Measurements from ENCODE around the gene SIGLEC15. TPM values are rescaled to one million over a fixed set of nuclear protein-coding genes. Genes with fewer than 3 reads are reported as not detected.

The SIGLEC15 gene
- polyA plus RNA-seq, 2 of the 4 experiments (the other 2 are of a cell fraction) = not detected

DNA sequence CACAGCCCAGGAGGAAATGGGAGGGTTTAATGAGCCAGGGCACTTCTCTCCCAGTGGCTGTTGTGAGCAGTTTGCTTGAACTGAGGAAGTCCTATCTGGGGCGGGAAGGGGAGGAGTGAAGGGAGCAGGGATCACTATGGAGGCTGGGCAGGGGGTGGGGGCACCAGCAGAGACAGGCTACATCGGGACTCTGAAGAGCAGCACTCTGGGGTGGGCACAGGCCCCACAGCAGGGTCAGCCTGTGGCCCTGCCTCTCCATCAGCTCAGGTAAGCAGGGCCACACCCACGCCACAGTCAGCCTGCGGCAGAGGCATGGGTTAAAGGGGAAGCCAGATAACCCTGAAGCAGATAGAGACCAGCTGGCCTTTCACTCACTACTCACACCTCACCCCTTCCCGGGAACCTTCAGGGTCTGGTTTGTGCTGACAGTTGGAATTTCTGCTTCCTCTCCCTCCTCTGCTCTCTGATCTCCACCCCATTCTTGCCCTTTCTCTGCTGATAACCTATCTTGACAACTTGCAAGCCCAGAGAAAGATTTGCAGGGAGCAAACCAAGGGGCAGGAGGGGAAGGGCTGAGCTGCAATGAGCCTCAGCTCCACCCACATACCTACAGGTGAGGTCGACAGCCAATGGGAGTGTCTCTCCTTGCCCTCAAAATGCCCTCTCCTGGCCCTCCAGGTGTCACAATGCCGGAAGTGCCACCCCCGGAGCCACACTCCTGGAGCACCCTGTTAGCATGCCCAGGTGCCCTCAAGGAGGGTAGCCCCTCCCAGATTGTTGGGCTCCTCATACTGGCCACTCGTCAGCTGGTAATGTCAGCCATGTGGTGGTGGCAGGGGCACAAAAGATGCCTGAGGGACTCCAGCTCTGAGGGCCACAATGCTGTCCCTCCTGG, 3.7 kb downstream of the SIGLEC15 start:
- H3K9me3 ChIP-seq = no peaks in the 10 kb centered on the region
- FAIRE-seq = no peak
- TF ChIP-seq, protein P1, sequence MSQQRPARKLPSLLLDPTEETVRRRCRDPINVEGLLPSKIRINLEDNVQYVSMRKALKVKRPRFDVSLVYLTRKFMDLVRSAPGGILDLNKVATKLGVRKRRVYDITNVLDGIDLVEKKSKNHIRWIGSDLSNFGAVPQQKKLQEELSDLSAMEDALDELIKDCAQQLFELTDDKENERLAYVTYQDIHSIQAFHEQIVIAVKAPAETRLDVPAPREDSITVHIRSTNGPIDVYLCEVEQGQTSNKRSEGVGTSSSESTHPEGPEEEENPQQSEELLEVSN (IDR thresholded peaks at IDR 0.05; ENCODE audit: borderline replicate concordance, low read depth) = no peak
- TF ChIP-seq POLR2A (IDR thresholded peaks at IDR 0.05; ENCODE audit: low read length) (no peak), CEBPB (IDR thresholded peaks at IDR 0.05) (no peak), HDAC2 (IDR thresholded peaks at IDR 0.05) (no peak), HOXB13 (CRISPR knock-in tag; IDR thresholded peaks at IDR 0.05; ENCODE audit: low read depth) (no peak), POLR2AphosphoS2 (conservative IDR thresholded peaks at IDR 0.05; ENCODE audit: low read length) (no peak), FOSB (CRISPR knock-in tag; IDR thresholded peaks at IDR 0.05) (no peak), NPAS2 (CRISPR knock-in tag; IDR thresholded peaks at IDR 0.05; ENCODE audit: borderline replicate concordance) (no peak), JUN (IDR thresholded peaks at IDR 0.05) (no peak), ZC3H11A (IDR thresholded peaks at IDR 0.05) (no peak), FOSL2 (IDR thresholded peaks at IDR 0.05) (no peak), FOSL2 (CRISPR knock-in tag; IDR thresholded peaks at IDR 0.05) (no peak), RARB (CRISPR knock-in tag; IDR thresholded peaks at IDR 0.05) (no peak), CBX2 (IDR thresholded peaks at IDR 0.05; ENCODE audit: borderline replicate concordance, low read depth) (no peak), JUNB (IDR thresholded peaks at IDR 0.05) (no peak), CHD2 (IDR thresholded peaks at IDR 0.05; ENCODE audit: low read length, partially characterized antibody) (no peak)
- TF ChIP-seq, protein P2, sequence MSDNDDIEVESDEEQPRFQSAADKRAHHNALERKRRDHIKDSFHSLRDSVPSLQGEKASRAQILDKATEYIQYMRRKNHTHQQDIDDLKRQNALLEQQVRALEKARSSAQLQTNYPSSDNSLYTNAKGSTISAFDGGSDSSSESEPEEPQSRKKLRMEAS (IDR thresholded peaks at IDR 0.05) = no peak
- TF ChIP-seq, protein P3, sequence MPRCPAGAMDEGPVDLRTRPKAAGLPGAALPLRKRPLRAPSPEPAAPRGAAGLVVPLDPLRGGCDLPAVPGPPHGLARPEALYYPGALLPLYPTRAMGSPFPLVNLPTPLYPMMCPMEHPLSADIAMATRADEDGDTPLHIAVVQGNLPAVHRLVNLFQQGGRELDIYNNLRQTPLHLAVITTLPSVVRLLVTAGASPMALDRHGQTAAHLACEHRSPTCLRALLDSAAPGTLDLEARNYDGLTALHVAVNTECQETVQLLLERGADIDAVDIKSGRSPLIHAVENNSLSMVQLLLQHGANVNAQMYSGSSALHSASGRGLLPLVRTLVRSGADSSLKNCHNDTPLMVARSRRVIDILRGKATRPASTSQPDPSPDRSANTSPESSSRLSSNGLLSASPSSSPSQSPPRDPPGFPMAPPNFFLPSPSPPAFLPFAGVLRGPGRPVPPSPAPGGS (IDR thresholded peaks at IDR 0.05) = no peak
- ChIA-PET POLR2A (no interaction called here), CTCF (interaction anchor here (1.1 to 1.2 kb wide), 2 partner anchors 8 to 108 kb away, joined by 3 to 5 read pairs; no protein-coding TSS in a partner anchor)
- peak; percentile 14 to 36; a peak in 1 of 6 replicates for ATAC-seq
- H3K27ac ChIP-seq = no peak overlapping the region; a peak in 1 of 6 replicates
- H3K4me1 ChIP-seq = peaks cover 6% of the 10 kb centered on the region; the same call in 1 of the 3 replicates
- H3K4me2 ChIP-seq = no peak overlapping the region
- H3K4me3 ChIP-seq = no peak overlapping the region
- 60% methylated on average over 7 of the region's 9 CpGs for WGBS (ENCODE audit: missing lambda C conversion rate)
- DNase-seq (ENCODE audit: low read depth in 1 of 2, low spot score in 1 of 2) = no peak

DNA sequence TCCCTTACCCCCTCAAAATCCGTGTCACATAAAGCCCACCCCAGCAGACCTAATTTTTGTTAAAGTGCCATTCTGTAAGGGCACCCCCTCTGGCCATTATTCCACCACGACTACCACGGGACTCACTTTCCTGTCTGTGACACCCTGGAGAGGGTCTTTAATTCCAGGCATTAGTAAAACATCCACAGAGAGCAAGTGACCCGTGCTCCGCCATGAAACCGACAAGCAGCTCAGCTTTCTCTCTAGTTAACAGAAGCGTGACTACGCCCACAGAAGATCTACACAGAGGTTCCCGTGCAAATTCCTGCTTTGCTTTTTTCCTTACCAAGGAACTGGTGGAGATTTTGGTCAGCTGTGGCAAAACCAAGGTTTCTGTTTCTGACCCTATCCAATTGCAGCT, 4.4 kb downstream of the SIGLEC15 start:
- no peak overlapping the region for H3K4me3 ChIP-seq
- CTCF ChIA-PET = interaction anchor here (1.2 kb wide), 1 partner anchor 108 kb away, joined by 3 read pairs; no protein-coding TSS in a partner anchor
- peaks cover 6% of the 10 kb centered on the region; the same call in 1 of the 3 replicates for H3K4me1 ChIP-seq
- WGBS (ENCODE audit: missing lambda C conversion rate) = 78% methylated on average over 9 of the region's 9 CpGs
- H3K9me3 ChIP-seq = no peaks in the 10 kb centered on the region
- TF ChIP-seq RFX5 (IDR thresholded peaks at IDR 0.05) = no peak
- ATAC-seq (no peak), DNase-seq (ENCODE audit: low read depth in 1 of 2, low spot score in 1 of 2) (no peak), FAIRE-seq (no peak)
- H3K27ac ChIP-seq = no peak overlapping the region
- H3K4me2 ChIP-seq = no peak overlapping the region
- POLR2A ChIA-PET = no interaction called here

DNA sequence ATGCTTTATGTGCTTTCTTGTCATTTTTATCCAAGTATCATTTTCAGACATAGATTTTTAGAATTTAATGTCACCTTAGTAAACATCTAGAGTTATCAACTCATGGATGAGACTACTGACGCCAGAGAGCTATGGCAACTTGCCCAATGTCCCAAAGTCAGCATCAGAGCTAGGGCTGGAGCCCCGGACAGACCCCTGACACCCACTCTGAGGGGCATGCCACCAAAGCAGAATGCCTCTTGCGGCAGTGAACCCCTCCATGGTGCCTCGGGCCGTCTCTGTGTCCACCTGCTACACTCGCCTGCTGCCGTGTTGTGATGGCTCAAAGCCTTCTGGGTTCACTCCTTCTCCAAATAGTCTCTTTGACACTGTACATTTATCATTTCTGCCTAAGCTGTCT, 5.4 kb downstream of the SIGLEC15 start:
- no peak for TF ChIP-seq FOXS1 (CRISPR knock-in tag; IDR thresholded peaks at IDR 0.05)
- TF ChIP-seq NPAS2 (CRISPR knock-in tag; IDR thresholded peaks at IDR 0.05; ENCODE audit: borderline replicate concordance) = no peak
- TF ChIP-seq TP53 (CRISPR knock-in tag; IDR thresholded peaks at IDR 0.05) = no peak
- TF ChIP-seq MYC (IDR thresholded peaks at IDR 0.05; ENCODE audit: borderline replicate concordance, low read length) = no peak
- no peak for TF ChIP-seq CBX2 (IDR thresholded peaks at IDR 0.05; ENCODE audit: borderline replicate concordance, low read depth)
- TF ChIP-seq EHF (CRISPR knock-in tag; IDR thresholded peaks at IDR 0.05) = no peak
- TF ChIP-seq NR3C1 (IDR thresholded peaks at IDR 0.05) = no peak
- no peak for TF ChIP-seq HEYL (CRISPR knock-in tag; IDR thresholded peaks at IDR 0.05)
- TF ChIP-seq RNF2 (IDR thresholded peaks at IDR 0.05; ENCODE audit: borderline replicate concordance, low read depth) = no peak
- TF ChIP-seq EP300 (IDR thresholded peaks at IDR 0.05) = no peak
- TF ChIP-seq HOXB13 (CRISPR knock-in tag; IDR thresholded peaks at IDR 0.05; ENCODE audit: low read depth) = no peak
- TF ChIP-seq RARB (CRISPR knock-in tag; IDR thresholded peaks at IDR 0.05) = no peak
- TF ChIP-seq JUN (IDR thresholded peaks at IDR 0.05) = no peak
- TF ChIP-seq CHD4 (IDR thresholded peaks at IDR 0.05; ENCODE audit: borderline replicate concordance) = no peak
- TF ChIP-seq ZSCAN20 (CRISPR knock-in tag; IDR thresholded peaks at IDR 0.05) = no peak
- TF ChIP-seq, protein P4, sequence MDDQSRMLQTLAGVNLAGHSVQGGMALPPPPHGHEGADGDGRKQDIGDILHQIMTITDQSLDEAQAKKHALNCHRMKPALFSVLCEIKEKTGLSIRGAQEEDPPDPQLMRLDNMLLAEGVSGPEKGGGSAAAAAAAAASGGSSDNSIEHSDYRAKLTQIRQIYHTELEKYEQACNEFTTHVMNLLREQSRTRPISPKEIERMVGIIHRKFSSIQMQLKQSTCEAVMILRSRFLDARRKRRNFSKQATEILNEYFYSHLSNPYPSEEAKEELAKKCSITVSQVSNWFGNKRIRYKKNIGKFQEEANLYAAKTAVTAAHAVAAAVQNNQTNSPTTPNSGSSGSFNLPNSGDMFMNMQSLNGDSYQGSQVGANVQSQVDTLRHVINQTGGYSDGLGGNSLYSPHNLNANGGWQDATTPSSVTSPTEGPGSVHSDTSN (IDR thresholded peaks at IDR 0.05) = no peak
- TF ChIP-seq MAFK (IDR thresholded peaks at IDR 0.05; ENCODE audit: partially characterized antibody) = no peak
- TF ChIP-seq BHLHE40 (IDR thresholded peaks at IDR 0.05; ENCODE audit: low read depth, low read length) = no peak
- TF ChIP-seq SREBF2 (IDR thresholded peaks at IDR 0.05) = no peak
- TF ChIP-seq HDAC2 (IDR thresholded peaks at IDR 0.05) = no peak
- Histone ChIP-seq H3K4me2 (no peak overlapping the region), H3K27ac (no peak overlapping the region), H3K9me3 (no peaks in the 10 kb centered on the region), H3K4me3 (no peak overlapping the region), H3K4me1 (peaks cover 6% of the 10 kb centered on the region; the same call in 1 of the 3 replicates)
- ChIA-PET POLR2A (no interaction called here), CTCF (interaction anchor here (0.8 to 1.2 kb wide), 3 partner anchors 23 to 109 kb away, joined by 3 to 5 read pairs (median 3); no protein-coding TSS in a partner anchor)
- no peak for DNase-seq (ENCODE audit: low read depth in 1 of 2, low spot score in 1 of 2)
- 55% methylated on average over 2 of the region's 7 CpGs for WGBS (ENCODE audit: missing lambda C conversion rate)
- FAIRE-seq = no peak
- ATAC-seq = no peak
